ENCODE measurements around the gene VWC2. TPM values are rescaled to one million over a fixed set of nuclear protein-coding genes. Genes with fewer than 3 reads are reported as not detected.
"Not testable (repeated sequence)": the region's sequence is repeated elsewhere in the genome, so short reads cannot be mapped to it uniquely, and the experiment has no call there.

The VWC2 gene
- total RNA-seq, 2 experiments from 2014 or later: not detected

DNA sequence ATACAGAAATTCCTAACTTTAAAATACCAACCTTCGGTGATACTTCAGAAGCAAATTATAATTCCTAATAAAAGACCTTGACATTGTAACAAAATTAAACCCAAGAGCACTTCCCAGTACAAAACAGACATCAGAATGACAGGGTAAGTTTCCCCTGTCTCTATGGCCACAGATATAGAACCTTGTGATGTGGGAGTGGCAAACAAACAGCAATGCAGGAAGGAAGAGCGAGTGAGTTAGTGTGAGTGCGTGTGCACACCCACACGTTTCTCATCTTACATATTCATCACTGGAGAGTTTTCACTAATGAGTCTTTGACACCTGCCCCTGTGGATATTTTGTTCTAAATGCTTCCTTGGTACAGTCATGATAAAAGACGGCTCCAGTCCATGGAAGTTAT lies 72.2 kb downstream of the VWC2 start:
- H3K4me1 ChIP-seq (ENCODE audit: insufficient read depth, low read length): no peaks in the 10 kb centered on the region
- no peaks in the 10 kb centered on the region for H3K36me3 ChIP-seq (ENCODE audit: insufficient read depth, low read length)
- H3K27ac ChIP-seq (ENCODE audit: low read depth in 1 of 2, low read length in 2 of 2): no peak overlapping the region
- H3K4me3 Mint-ChIP-seq: no peak overlapping the region
- no peaks in the 10 kb centered on the region for H3K9me3 Mint-ChIP-seq
- ATAC-seq (ENCODE audit: poor library complexity): no peak
- H3K9me3 ChIP-seq (ENCODE audit: control insufficient read depth in 1 of 2, insufficient read depth in 1 of 2, low read length in 2 of 2): peaks cover 0 to 3% of the 10 kb centered on the region in 2 experiments
- no peak overlapping the region for H3K4me3 ChIP-seq (ENCODE audit: low read length)
- H3K27ac Mint-ChIP-seq: no peak overlapping the region
- TF ChIP-seq, protein P1, sequence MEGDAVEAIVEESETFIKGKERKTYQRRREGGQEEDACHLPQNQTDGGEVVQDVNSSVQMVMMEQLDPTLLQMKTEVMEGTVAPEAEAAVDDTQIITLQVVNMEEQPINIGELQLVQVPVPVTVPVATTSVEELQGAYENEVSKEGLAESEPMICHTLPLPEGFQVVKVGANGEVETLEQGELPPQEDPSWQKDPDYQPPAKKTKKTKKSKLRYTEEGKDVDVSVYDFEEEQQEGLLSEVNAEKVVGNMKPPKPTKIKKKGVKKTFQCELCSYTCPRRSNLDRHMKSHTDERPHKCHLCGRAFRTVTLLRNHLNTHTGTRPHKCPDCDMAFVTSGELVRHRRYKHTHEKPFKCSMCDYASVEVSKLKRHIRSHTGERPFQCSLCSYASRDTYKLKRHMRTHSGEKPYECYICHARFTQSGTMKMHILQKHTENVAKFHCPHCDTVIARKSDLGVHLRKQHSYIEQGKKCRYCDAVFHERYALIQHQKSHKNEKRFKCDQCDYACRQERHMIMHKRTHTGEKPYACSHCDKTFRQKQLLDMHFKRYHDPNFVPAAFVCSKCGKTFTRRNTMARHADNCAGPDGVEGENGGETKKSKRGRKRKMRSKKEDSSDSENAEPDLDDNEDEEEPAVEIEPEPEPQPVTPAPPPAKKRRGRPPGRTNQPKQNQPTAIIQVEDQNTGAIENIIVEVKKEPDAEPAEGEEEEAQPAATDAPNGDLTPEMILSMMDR (IDR thresholded peaks at IDR 0.05): no peak
- DNase-seq: no peak
- ChIA-PET CTCF (no interaction called here), POLR2A (no interaction called here)
- intact Hi-C loops (cut with DNase I, micrococcal nuclease): no loop called here
- no peaks in the 10 kb centered on the region for H3K4me1 Mint-ChIP-seq (ENCODE audit: low read depth)
- no peaks in the 10 kb centered on the region for H3K27me3 ChIP-seq (ENCODE audit: control insufficient read depth in 1 of 2, insufficient read depth in 2 of 2, low read length in 2 of 2)
- H3K36me3 Mint-ChIP-seq (ENCODE audit: low read depth): no peaks in the 10 kb centered on the region
- peaks cover 16% of the 10 kb centered on the region for H3K27me3 Mint-ChIP-seq

DNA sequence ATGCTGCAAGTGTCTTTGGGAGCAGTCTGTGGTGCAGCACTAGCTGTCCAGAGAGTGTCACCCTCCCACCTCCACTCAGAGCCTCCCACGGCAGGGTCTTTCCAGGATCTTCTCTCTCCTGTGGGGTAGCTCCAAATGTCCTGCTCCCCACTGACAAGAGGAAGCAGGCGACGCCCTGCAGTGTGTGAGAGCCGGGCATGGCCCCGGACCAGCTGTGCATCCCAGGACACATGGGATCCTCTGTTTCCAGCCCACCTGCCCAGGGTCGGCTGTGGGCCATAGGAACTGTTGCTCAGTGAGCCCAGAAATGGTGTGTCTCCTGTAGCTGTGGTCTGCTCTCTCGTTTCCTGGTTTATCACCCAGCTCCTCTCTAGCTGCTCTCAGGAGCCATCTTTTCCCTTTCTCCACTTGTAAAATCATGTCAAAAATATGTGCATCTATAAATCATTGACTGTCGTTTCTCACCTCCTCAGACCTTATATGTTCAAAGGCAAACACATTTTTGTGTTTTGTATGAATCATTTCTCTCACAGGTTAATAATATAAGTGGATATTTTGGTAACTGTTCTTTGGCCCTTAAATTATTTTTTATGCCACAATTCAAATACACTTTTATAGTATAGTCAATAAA lies 74.9 kb downstream of the VWC2 start:
- no peaks in the 10 kb centered on the region for H3K4me1 Mint-ChIP-seq (ENCODE audit: low read depth)
- DNase-seq (no peak), ATAC-seq (ENCODE audit: poor library complexity) (no peak)
- peaks cover 11% of the 10 kb centered on the region for H3K27me3 Mint-ChIP-seq
- intact Hi-C loops (cut with DNase I, micrococcal nuclease): no loop called here
- no peak overlapping the region for H3K27ac Mint-ChIP-seq
- ChIA-PET CTCF (no interaction called here), POLR2A (no interaction called here)
- Histone ChIP-seq H3K27me3 (ENCODE audit: control insufficient read depth in 1 of 2, insufficient read depth in 2 of 2, low read length in 2 of 2) (no peaks in the 10 kb centered on the region), H3K27ac (ENCODE audit: low read depth in 1 of 2, low read length in 2 of 2) (no peak overlapping the region), H3K4me1 (ENCODE audit: insufficient read depth, low read length) (no peaks in the 10 kb centered on the region), H3K4me3 (ENCODE audit: low read length) (no peak overlapping the region), H3K9me3 (ENCODE audit: control insufficient read depth in 1 of 2, insufficient read depth in 1 of 2, low read length in 2 of 2) (peaks cover 0 to 9% of the 10 kb centered on the region in 2 experiments), H3K36me3 (ENCODE audit: insufficient read depth, low read length) (no peaks in the 10 kb centered on the region)
- no peaks in the 10 kb centered on the region for H3K9me3 Mint-ChIP-seq
- H3K36me3 Mint-ChIP-seq (ENCODE audit: low read depth): no peaks in the 10 kb centered on the region
- H3K4me3 Mint-ChIP-seq: no peak overlapping the region
- TF ChIP-seq, protein P1 (IDR thresholded peaks at IDR 0.05): no peak

DNA sequence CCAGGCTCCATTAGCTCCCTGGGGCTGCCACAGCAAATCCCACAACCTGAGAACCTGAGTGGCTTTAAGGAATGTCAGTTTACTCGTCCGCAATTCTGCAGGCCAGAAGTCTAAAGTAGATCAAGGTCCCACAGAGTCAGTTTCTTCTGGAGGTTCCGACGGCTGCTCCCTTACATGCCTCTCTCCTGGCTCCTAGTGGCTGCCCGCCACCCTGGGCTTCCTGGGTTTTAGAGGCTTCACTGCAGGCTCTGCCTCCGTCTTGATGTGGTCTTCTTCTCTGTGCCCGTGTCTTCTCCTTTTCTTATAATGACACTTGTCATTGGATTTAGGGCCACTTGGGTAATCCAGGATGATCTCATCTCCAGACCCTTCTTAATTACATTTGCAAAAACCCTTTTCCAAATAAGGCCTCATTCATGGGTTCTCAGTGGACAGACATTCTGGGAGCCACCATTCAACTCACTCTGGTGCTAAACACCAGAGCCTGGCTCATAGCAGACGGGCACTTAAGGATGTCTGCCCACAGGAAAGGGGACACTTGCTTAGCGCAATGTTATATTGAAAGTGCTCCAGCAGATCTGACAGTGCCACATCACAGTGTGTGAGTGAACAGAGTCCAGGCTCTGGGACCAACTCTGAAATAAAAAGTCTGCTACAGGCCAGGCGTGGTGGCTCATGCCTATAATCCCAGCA lies 77.6 kb downstream of the VWC2 start:
- H3K9me3 ChIP-seq (ENCODE audit: control insufficient read depth in 1 of 2, insufficient read depth in 1 of 2, low read length in 2 of 2): peaks cover 0 to 13% of the 10 kb centered on the region in 2 experiments
- no peak overlapping the region for H3K27ac ChIP-seq (ENCODE audit: low read depth in 1 of 2, low read length in 2 of 2)
- Mint-ChIP-seq H3K27ac (no peak overlapping the region), H3K9me3 (no peaks in the 10 kb centered on the region), H3K4me1 (ENCODE audit: low read depth) (no peaks in the 10 kb centered on the region), H3K36me3 (ENCODE audit: low read depth) (no peaks in the 10 kb centered on the region), H3K4me3 (no peak overlapping the region), H3K27me3 (peaks cover 4% of the 10 kb centered on the region)
- H3K4me1 ChIP-seq (ENCODE audit: insufficient read depth, low read length): no peaks in the 10 kb centered on the region
- ChIA-PET POLR2A (no interaction called here), CTCF (no interaction called here)
- intact Hi-C loops (cut with DNase I, micrococcal nuclease): loop anchor here (5.0 kb wide), 1 partner anchor 1904 kb away; the partner anchor contains the start of gene PKD1L1 (in 2 of the 2)
- no peaks in the 10 kb centered on the region for H3K36me3 ChIP-seq (ENCODE audit: insufficient read depth, low read length)
- TF ChIP-seq, protein P1 (IDR thresholded peaks at IDR 0.05): no peak
- H3K4me3 ChIP-seq (ENCODE audit: low read length): no peak overlapping the region
- DNase-seq (no peak), ATAC-seq (ENCODE audit: poor library complexity) (no peak)
- no peaks in the 10 kb centered on the region for H3K27me3 ChIP-seq (ENCODE audit: control insufficient read depth in 1 of 2, insufficient read depth in 2 of 2, low read length in 2 of 2)

DNA sequence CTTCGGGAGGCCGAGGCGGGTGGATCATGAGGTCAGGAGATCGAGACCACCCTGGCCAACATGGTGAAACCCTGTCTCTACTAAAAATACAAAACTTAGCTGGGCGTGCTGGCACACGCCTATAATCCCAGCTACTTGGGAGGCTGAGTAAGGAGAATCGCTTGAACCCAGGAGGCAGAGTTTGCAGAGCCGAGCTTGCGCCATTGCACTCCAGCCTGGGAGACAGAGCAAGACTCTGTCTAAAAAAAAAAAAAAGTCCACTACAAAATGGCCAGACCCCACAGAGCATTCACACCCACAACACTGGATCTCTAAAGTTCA lies 78.1 kb downstream of the VWC2 start:
- H3K36me3 Mint-ChIP-seq (ENCODE audit: low read depth); H3K27ac ChIP-seq (ENCODE audit: low read depth in 1 of 2, low read length in 2 of 2); H3K36me3 ChIP-seq (ENCODE audit: insufficient read depth, low read length); H3K4me1 ChIP-seq (ENCODE audit: insufficient read depth, low read length); CTCF ChIA-PET; H3K4me3 Mint-ChIP-seq; H3K27ac Mint-ChIP-seq; H3K4me3 ChIP-seq (ENCODE audit: low read length); H3K9me3 Mint-ChIP-seq; H3K27me3 Mint-ChIP-seq; POLR2A ChIA-PET; DNase-seq; H3K27me3 ChIP-seq (ENCODE audit: control insufficient read depth in 1 of 2, insufficient read depth in 2 of 2, low read length in 2 of 2); H3K4me1 Mint-ChIP-seq (ENCODE audit: low read depth); ATAC-seq (ENCODE audit: poor library complexity): not testable (repeated sequence)
- intact Hi-C loops (cut with DNase I, micrococcal nuclease): loop anchor here (5.0 kb wide), 1 partner anchor 1904 kb away; the partner anchor contains the start of gene PKD1L1 (in 2 of the 2)
- peaks cover 0 to 13% of the 10 kb centered on the region in 2 experiments for H3K9me3 ChIP-seq (ENCODE audit: control insufficient read depth in 1 of 2, insufficient read depth in 1 of 2, low read length in 2 of 2)
